Measurements from ENCODE around the gene AOC2.

AOC2 gene

GRCh38 chr17:42844271-42844670 lies at the start of gene AOC2:
TSS of gene AOC2 (plus strand) at chr17:42844580. CDS start at chr17:42844627, 47 bp downstream.
- no peak for DNase-seq (ENCODE audit: low read depth in 3 of 3)

- DNase-seq (ENCODE audit: low read depth in 3 of 3) = no peak
Measured at GRCh38 chr17:42795061-42795460, 49.3 kb upstream of the AOC2 start.

- no peak for DNase-seq (ENCODE audit: low read depth in 3 of 3)
Measured at GRCh38 chr17:42795465-42795864, 48.9 kb upstream of the AOC2 start.

- no peak for DNase-seq (ENCODE audit: low read depth in 3 of 3)
Measured at GRCh38 chr17:42796066-42796758, 48.2 kb upstream of the AOC2 start.

- no peak for DNase-seq (ENCODE audit: low read depth in 3 of 3)
Measured at GRCh38 chr17:42797067-42798007, 47.0 kb upstream of the AOC2 start.

GRCh38 chr17:42798011-42798382 lies 46.4 kb upstream of the AOC2 start:
- no peak for DNase-seq (ENCODE audit: low read depth in 3 of 3)

GRCh38 chr17:42798383-42799380 lies 45.7 kb upstream of the AOC2 start, which contains the start of the genes CNTD1 and COA3:
TSS of gene CNTD1 (plus strand) at chr17:42798861. CDS start at chr17:42799068, 207 bp downstream.
TSS of gene COA3 (minus strand) at chr17:42798704. CDS start at chr17:42798681, 23 bp downstream.
- DNase-seq (ENCODE audit: low read depth in 3 of 3) = peak; percentile 62 to 82 (median 69)

GRCh38 chr17:42803074-42803883 lies 41.1 kb upstream of the AOC2 start:
- DNase-seq (ENCODE audit: low read depth in 3 of 3) = no peak

- no peak for DNase-seq (ENCODE audit: low read depth in 3 of 3)
Measured at GRCh38 chr17:42804918-42805367, 39.4 kb upstream of the AOC2 start.

- no peak for DNase-seq (ENCODE audit: low read depth in 3 of 3)
Measured at GRCh38 chr17:42806249-42806648, 38.1 kb upstream of the AOC2 start.

GRCh38 chr17:42809250-42809649 lies 35.1 kb upstream of the AOC2 start:
- no peak for DNase-seq (ENCODE audit: low read depth in 3 of 3)

- no peak for DNase-seq (ENCODE audit: low read depth in 3 of 3)
Measured at GRCh38 chr17:42814633-42815399, 29.6 kb upstream of the AOC2 start.

GRCh38 chr17:42817866-42818265 lies 26.5 kb upstream of the AOC2 start:
- no peak for DNase-seq (ENCODE audit: low read depth in 3 of 3)

- no peak for DNase-seq (ENCODE audit: low read depth in 3 of 3)
Measured at GRCh38 chr17:42818379-42818778, 26.0 kb upstream of the AOC2 start.

- peak; percentile 41 to 67 (median 48) for DNase-seq (ENCODE audit: low read depth in 3 of 3)
Measured at GRCh38 chr17:42819939-42820535, 24.3 kb upstream of the AOC2 start.

- no peak for DNase-seq (ENCODE audit: low read depth in 3 of 3)
Measured at GRCh38 chr17:42821176-42821575, 23.2 kb upstream of the AOC2 start.

- no peak for DNase-seq (ENCODE audit: low read depth in 3 of 3)
Measured at GRCh38 chr17:42827472-42827871, 16.9 kb upstream of the AOC2 start.

- no peak for DNase-seq (ENCODE audit: low read depth in 3 of 3)
Measured at GRCh38 chr17:42830971-42831370, 13.4 kb upstream of the AOC2 start.

GRCh38 chr17:42832213-42832933 lies 12.0 kb upstream of the AOC2 start:
- DNase-seq (ENCODE audit: low read depth in 3 of 3) = no peak

Data from stimulated activated CD4-positive, alpha-beta T cell treated with anti-CD3 and anti-CD28 coated beads, TNF-alpha, amount 100 ng/mL, for 24 hours (primary cell).